Raji (cell line): ENCODE measurements around the gene MAGI2.

Source experiments
- POLR2A ChIP-seq: IDR thresholded peaks from 2 replicates; pipeline ENCODE4 v1.6.1; 2011; ENCODE audit warnings: low read depth, low read length, control low read depth; ENCODE audit not compliant: insufficient read depth

The MAGI2 gene

GRCh38 chr7:79055722-79056415, 397.6 kb downstream of the MAGI2 start:
- no peak for TF ChIP-seq POLR2A

GRCh38 chr7:79051915-79052314, 401.6 kb downstream of the MAGI2 start:
- no peak for TF ChIP-seq POLR2A

DNA sequence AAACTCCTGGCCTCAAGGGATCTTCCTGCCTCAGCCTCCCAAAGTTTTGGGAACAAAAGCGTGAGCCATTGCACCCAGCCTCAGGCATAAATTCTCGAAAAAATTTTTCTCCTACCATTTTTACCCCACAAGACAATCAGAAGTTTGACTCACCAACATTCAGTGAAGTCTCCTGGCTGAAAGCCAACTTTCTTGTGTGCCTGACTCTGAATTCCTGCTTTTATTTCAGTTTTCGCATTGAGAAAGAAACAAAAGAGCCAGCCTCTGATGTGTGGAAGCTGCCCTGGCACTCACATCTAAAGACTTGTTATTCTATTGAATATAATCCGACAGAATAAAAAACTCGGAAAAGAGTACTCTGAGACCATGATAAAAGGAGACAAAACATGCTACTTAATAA, 402.9 kb downstream of the MAGI2 start:
- TF ChIP-seq POLR2A, result no peak

GRCh38 chr7:79046061-79046460, 407.4 kb downstream of the MAGI2 start:
- TF ChIP-seq POLR2A, result no peak

GRCh38 chr7:79037001-79037400, 416.5 kb downstream of the MAGI2 start:
- TF ChIP-seq POLR2A, result no peak

GRCh38 chr7:79036356-79036755, 417.1 kb downstream of the MAGI2 start:
- TF ChIP-seq POLR2A, result no peak

GRCh38 chr7:79035858-79036257, 417.6 kb downstream of the MAGI2 start:
- TF ChIP-seq POLR2A, result no peak

DNA sequence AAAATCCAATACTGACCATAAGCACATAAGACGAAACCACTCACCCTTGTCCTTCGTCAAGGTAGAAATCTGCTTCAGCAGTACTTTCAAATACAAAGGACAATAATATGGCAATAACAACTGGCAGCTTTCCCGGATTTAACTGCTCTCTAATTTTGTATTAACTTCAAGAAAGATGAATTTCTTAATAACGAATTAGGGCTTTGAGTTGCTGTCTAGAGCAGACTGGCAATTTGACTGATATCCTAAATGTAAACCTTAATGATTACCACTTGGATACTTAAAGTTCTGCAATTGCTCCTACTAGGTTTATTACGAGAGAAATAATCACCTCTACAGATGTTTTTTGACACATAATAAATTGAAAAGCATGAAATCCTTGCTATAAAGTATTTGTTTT, 418.7 kb downstream of the MAGI2 start:
- TF ChIP-seq POLR2A, result no peak

GRCh38 chr7:79011921-79012320, 441.5 kb downstream of the MAGI2 start:
- TF ChIP-seq POLR2A, result no peak

DNA sequence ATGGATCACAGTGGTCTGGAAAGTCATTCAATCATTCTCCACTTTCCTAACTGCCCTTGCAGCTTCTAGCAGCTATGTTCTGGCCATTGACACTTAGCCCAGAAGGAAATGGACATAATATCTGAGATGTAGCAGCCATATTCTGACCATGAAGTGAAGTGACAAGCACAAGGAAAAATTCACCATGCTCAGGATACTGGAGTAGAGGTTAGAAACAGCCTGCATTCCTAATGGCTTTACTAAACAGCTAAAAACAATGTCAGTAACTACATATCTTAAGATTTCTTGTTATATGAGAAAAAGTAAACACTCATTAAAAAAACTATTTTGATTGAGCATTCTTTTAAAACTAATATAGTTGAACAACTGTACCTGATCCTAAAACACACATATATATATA, 443.8 kb downstream of the MAGI2 start:
- no peak for TF ChIP-seq POLR2A

GRCh38 chr7:79008786-79009185, 444.7 kb downstream of the MAGI2 start:
- no peak for TF ChIP-seq POLR2A

GRCh38 chr7:78996013-78996412, 457.5 kb downstream of the MAGI2 start:
- no peak for TF ChIP-seq POLR2A

GRCh38 chr7:78993341-78993740, 460.1 kb downstream of the MAGI2 start:
- TF ChIP-seq POLR2A, result no peak

DNA sequence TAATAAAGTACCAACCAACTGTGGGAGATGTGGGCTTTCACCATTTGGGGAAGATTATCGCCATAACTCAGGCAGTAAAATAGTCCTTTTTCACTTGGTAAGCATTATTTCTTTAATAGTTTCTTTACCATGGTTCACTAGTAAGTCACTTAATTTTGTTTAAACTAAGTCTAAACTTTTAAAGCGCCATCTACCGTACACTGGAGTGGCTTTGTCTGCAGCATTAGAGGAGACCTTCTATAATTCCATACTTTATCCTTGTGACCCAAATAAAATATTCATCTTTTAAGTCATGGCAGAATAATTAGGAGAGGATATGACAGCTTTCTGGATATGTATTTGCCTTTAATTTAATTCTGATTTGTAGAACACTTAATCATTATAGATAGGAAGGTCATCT, 468.0 kb downstream of the MAGI2 start:
- no peak for TF ChIP-seq POLR2A

- no peak for TF ChIP-seq POLR2A
Measured at GRCh38 chr7:78983483-78983882, 470.0 kb downstream of the MAGI2 start.

- TF ChIP-seq POLR2A, result no peak
Measured at GRCh38 chr7:78970440-78970916, 483.0 kb downstream of the MAGI2 start.

DNA sequence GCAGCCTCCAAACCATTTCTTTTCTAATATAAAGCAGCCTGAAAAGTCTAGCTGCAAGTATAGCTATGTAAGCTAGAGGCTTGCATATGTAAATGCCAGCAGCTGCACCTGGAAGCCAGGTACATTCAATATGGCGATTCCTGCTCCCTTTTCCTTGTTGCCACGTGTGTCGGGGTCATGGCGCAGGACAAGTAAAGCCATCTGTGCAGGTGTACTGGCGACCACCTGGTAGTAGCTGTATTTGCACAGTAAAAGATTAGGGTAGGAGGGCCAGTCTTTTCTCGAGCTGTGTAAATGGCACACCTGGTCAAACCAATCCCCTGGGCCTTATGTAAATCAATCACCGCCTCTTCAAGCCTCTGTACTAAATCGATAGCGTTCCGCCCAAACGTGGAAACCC, 484.5 kb downstream of the MAGI2 start:
- TF ChIP-seq POLR2A, result no peak
